Caco-2 (cell line): ENCODE measurements around the gene FAM9A. TPM values are rescaled to one million over a fixed set of nuclear protein-coding genes. Genes with fewer than 3 reads are reported as not detected.

Experiments
- BruUV-seq: library from RNA; stranded (reverse); fragments of 400-500 nt; replicated peaks from 2 replicates; lab custom pipeline; 2021; lab: Mats Ljungman, UMichigan
- CTCF ChIA-PET: fragments of 300-600 bp; sonication (Branson Sonifier 250); formaldehyde crosslinking; loops from one replicate; lab custom pipeline; 2022; ENCODE audit warnings: antibody characterized with exemption; lab: Charles Lee
- POLR2A ChIA-PET: fragments of 300-600 bp; sonication (Branson Sonifier 250); formaldehyde crosslinking; loops from one replicate; lab custom pipeline; 2022; ENCODE audit warnings: antibody characterized with exemption; lab: Charles Lee
- DNase-seq, 2 experiments: peaks; one replicate each; pipeline versions ENCODE4 v3.0.0 to v3.0.0-alpha.2; 2020 to 2022
- H3K27me3 ChIP-seq: replicated peaks from 2 replicates; pipeline ENCODE4 v1.6.0; 2011; ENCODE audit warnings: low read length; ENCODE audit not compliant: control insufficient read depth, insufficient read depth
- H3K36me3 ChIP-seq: 2 replicates; pipeline ENCODE4 v1.5.1; 2011; ENCODE audit warnings: low read length; ENCODE audit not compliant: control insufficient read depth, insufficient read depth
- H3K4me1 ChIP-seq: fragments of 250-450 bp; sonication (Bioruptor Pico); 2 replicates; pipeline ENCODE4 v1.5.1; 2020; ENCODE audit warnings: mild to moderate bottlenecking
- H3K4me3 ChIP-seq: 2 replicates; pipeline ENCODE4 v1.5.1; 2011; ENCODE audit warnings: low read depth, mild to moderate bottlenecking, control low read depth, low read length
- H3K9me3 ChIP-seq: fragments of 250-450 bp; sonication (Bioruptor Pico); 2 replicates; pipeline ENCODE4 v1.5.1; 2020; ENCODE audit warnings: mild to moderate bottlenecking, moderate library complexity
- H3K27ac Mint-ChIP-seq: one replicate; pipeline ENCODE4 v1.8.0; 2022; ENCODE audit warnings: mixed read lengths; ENCODE audit not compliant: unreplicated experiment
- H3K27me3 Mint-ChIP-seq: one replicate; pipeline ENCODE4 v1.8.0; 2022; ENCODE audit warnings: mixed read lengths; ENCODE audit not compliant: insufficient read depth, unreplicated experiment
- H3K36me3 Mint-ChIP-seq: one replicate; pipeline ENCODE4 v1.8.0; 2022; ENCODE audit warnings: mild to moderate bottlenecking, mixed read lengths; ENCODE audit not compliant: insufficient read depth, unreplicated experiment
- H3K4me1 Mint-ChIP-seq: one replicate; pipeline ENCODE4 v1.8.0; 2022; ENCODE audit warnings: low read depth, mixed read lengths; ENCODE audit not compliant: unreplicated experiment
- H3K4me3 Mint-ChIP-seq: one replicate; pipeline ENCODE4 v1.8.0; 2022; ENCODE audit warnings: mild to moderate bottlenecking, moderate library complexity, mixed read lengths; ENCODE audit not compliant: unreplicated experiment
- H3K9me3 Mint-ChIP-seq: one replicate; pipeline ENCODE4 v1.8.0; 2022; ENCODE audit warnings: mixed read lengths; ENCODE audit not compliant: unreplicated experiment
- CTCF ChIP-seq, 2 experiments: fragments of 200-600 bp in 1 of 2; IDR thresholded peaks; 1 replicate in 1 of 2; 2 replicates in 1 of 2; pipeline versions ENCODE4 v1.5.1 to v1.8.0; 2011 to 2022; ENCODE audit warnings: antibody characterized with exemption in 1 of 2, control low read depth in 1 of 2, inconsistent platforms in 1 of 2, low read depth in 1 of 2, low read length in 1 of 2, mild to moderate bottlenecking in 1 of 2, moderate library complexity in 1 of 2; ENCODE audit not compliant: insufficient read depth in 1 of 2, severe bottlenecking in 1 of 2, unreplicated experiment in 1 of 2
- intact Hi-C: fragments of 100-400 bp; cut with micrococcal nuclease; formaldehyde crosslinking; loops from one replicate; pipeline ENCODE4 v1.10.0; 2022; ENCODE audit not compliant: unreplicated experiment
- total RNA-seq: library from RNA; stranded (reverse); gene quantifications from 2 replicates; pipeline ENCODE4 v1.2.3, GENCODE V29; 2022

Gene FAM9A
- total RNA-seq, 1 experiment from 2014 or later: not detected

GRCh38 chrX:8815460-8816065, 14.4 kb upstream of the FAM9A start:
- Mint-ChIP-seq H3K9me3 (no peaks in the 10 kb centered on the region), H3K27me3 (peaks cover under 1% of the 10 kb centered on the region), H3K27ac (no peak overlapping the region), H3K4me3 (no peak overlapping the region), H3K36me3 (no peaks in the 10 kb centered on the region), H3K4me1 (no peaks in the 10 kb centered on the region)
- H3K4me3 ChIP-seq: no peak overlapping the region
- peak in 1 of 2 experiments; percentile 60 for DNase-seq
- no peaks in the 10 kb centered on the region for H3K36me3 ChIP-seq
- peak; percentile 44 to 68 for TF ChIP-seq CTCF (IDR thresholded peaks at IDR 0.05; ENCODE audit: insufficient read depth in 1 of 2, low read depth in 1 of 2, low read length in 1 of 2, severe bottlenecking in 1 of 2, unreplicated experiment in 1 of 2)
- H3K4me1 ChIP-seq: no peaks in the 10 kb centered on the region
- no peaks in the 10 kb centered on the region for H3K27me3 ChIP-seq
- no peaks in the 10 kb centered on the region for H3K9me3 ChIP-seq
- CTCF ChIA-PET: no interaction called here
- intact Hi-C loops: loop anchor here (1.0 to 10.0 kb wide), 3 partner anchors 66 to 649 kb away; partner anchors contain the start of gene TBL1X
- POLR2A ChIA-PET: no interaction called here
- no TSS peak for BruUV-seq

DNA sequence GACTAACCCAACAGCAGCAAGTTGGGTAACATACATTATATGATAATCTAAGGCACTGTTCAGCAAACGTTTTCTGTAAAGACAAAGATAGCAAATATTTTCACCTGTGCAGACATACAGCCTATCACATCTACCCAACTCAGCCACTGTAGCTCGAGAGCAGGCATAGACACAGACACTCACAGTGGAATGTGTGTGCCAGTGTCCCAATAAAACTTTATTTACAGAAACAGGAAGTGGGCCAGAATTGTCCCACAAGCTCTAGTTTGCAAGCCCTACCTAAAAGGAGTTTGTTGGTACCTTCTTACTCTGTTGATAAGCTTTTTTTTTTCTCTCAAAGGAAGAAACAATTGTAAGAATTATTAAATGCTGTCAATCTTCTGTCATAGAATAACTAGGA, 11.9 kb upstream of the FAM9A start:
- ChIA-PET POLR2A (no interaction called here), CTCF (no interaction called here)
- no peak for DNase-seq
- Mint-ChIP-seq H3K9me3 (no peaks in the 10 kb centered on the region), H3K4me1 (no peaks in the 10 kb centered on the region), H3K27ac (no peak overlapping the region), H3K27me3 (peaks cover 8% of the 10 kb centered on the region), H3K4me3 (no peak overlapping the region), H3K36me3 (no peaks in the 10 kb centered on the region)
- H3K36me3 ChIP-seq: no peaks in the 10 kb centered on the region
- H3K4me3 ChIP-seq: no peak overlapping the region
- H3K27me3 ChIP-seq: no peaks in the 10 kb centered on the region
- intact Hi-C loops: loop anchor here (10.0 kb wide), 1 partner anchor 652 kb away; the partner anchor contains the start of gene TBL1X
- no peaks in the 10 kb centered on the region for H3K9me3 ChIP-seq
- no peaks in the 10 kb centered on the region for H3K4me1 ChIP-seq
- no peak for TF ChIP-seq CTCF (IDR thresholded peaks at IDR 0.05; ENCODE audit: insufficient read depth in 1 of 2, low read depth in 1 of 2, low read length in 1 of 2, severe bottlenecking in 1 of 2, unreplicated experiment in 1 of 2)
- BruUV-seq: no TSS peak

GRCh38 chrX:8811611-8812010, 10.4 kb upstream of the FAM9A start:
- H3K9me3 Mint-ChIP-seq: no peaks in the 10 kb centered on the region
- TF ChIP-seq CTCF (IDR thresholded peaks at IDR 0.05; ENCODE audit: insufficient read depth in 1 of 2, low read depth in 1 of 2, low read length in 1 of 2, severe bottlenecking in 1 of 2, unreplicated experiment in 1 of 2): no peak
- ChIA-PET CTCF (no interaction called here), POLR2A (no interaction called here)
- no TSS peak for BruUV-seq
- Histone ChIP-seq H3K4me3 (no peak overlapping the region), H3K9me3 (no peaks in the 10 kb centered on the region), H3K27me3 (no peaks in the 10 kb centered on the region), H3K4me1 (no peaks in the 10 kb centered on the region), H3K36me3 (no peaks in the 10 kb centered on the region)
- no peak overlapping the region for H3K4me3 Mint-ChIP-seq
- intact Hi-C loops: loop anchor here (10.0 kb wide), 1 partner anchor 653 kb away; the partner anchor contains the start of gene TBL1X
- peaks cover 15% of the 10 kb centered on the region for H3K27me3 Mint-ChIP-seq
- no peak overlapping the region for H3K27ac Mint-ChIP-seq
- H3K4me1 Mint-ChIP-seq: no peaks in the 10 kb centered on the region
- no peak for DNase-seq
- no peaks in the 10 kb centered on the region for H3K36me3 Mint-ChIP-seq
